HG03432 (cell line): ENCODE measurements around the gene SPRR4.

Experiments
- ATAC-seq: cut with Tn5 transposase; IDR thresholded peaks from one replicate; pipeline ENCODE4 v1.9.1; 2021; ENCODE audit warnings: mild to moderate bottlenecking, moderate library complexity; ENCODE audit not compliant: unreplicated experiment

The SPRR4 gene, protein sequence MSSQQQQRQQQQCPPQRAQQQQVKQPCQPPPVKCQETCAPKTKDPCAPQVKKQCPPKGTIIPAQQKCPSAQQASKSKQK

DNA sequence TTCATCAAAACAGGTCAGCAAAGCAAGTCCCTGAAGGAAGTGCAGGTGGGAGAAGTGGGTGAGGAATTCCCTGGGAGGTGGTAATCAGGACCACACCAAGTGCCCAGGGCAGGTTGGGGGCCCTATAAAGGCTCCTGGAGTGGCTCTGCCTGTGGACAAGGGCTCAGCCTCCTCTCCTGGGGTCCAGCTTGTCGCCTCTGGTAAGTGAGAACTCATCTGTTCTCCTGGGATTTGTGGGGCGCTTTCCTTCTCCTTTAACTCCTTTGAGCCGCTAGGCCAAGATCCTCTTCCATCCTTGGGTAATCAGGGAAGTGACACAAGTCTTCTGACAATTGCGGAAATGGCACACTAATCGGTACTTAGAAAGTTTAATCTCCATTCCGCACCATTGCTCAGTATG lies at the start of gene SPRR4:
Gene SPRR4, plus strand, starts transcription at position 154 of the 400 bp plus-strand sequence. CDS start 1,243 bp downstream, outside the sequence.
- ATAC-seq, result no peak

DNA sequence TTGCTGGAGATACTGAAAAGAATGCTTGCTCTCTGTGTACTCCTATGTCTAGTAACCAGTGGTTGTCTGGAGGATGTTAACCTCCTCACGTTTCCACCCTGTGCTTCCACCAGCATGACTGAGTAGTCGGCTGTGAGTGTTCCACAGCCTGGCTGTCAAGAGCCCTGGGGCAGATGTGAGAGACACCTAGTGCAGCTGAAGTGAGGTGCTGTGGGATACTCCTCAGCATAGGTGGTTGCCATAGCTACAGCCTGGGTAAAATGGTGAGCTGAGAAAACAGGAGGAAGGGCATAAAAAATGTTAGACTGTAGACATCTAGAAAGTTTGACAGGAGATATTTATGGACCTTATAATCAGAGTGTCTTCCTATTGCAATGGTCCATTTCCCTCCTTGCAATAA lies 46.3 kb upstream of the SPRR4 start:
- ATAC-seq, result no peak

DNA sequence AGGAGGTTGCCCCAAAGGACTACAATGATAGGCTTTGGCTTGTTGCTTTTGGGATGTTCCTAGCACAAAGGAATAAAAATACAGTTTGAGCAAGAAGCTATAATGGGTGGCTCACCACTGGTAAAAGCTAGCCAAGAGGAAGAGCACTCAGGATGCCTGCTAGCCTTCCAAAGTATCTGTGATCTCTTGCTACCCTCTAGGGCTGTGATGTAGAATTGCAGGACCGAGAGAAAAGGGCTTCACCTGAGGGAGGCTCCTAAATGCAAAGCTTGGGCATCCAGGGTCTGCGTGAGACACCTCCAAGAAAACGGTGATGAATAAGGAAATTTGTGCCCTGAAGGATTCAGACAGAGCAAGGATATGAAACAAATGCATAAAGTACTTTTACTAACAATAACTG lies 44.4 kb upstream of the SPRR4 start:
- ATAC-seq, result peak; percentile 55

DNA sequence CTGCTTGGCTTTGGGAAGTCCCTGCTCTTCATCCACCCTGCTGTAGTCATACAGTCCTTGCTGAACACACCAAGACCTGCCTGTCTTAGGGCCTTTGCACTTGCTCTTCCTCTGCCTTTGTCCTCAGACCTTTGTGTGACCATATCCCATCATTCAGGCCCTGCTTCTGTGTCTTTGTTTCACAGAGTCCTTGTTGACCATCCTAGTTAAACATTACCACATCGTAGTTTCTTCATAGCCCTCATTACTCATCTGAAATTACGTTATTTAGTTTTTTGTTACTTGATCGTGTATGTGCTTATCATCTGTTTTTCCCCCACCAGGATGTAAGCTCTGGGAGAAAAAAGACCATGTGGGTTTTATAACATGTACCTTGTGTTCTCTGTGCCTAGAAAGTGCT lies 41.8 kb upstream of the SPRR4 start:
- no peak for ATAC-seq

DNA sequence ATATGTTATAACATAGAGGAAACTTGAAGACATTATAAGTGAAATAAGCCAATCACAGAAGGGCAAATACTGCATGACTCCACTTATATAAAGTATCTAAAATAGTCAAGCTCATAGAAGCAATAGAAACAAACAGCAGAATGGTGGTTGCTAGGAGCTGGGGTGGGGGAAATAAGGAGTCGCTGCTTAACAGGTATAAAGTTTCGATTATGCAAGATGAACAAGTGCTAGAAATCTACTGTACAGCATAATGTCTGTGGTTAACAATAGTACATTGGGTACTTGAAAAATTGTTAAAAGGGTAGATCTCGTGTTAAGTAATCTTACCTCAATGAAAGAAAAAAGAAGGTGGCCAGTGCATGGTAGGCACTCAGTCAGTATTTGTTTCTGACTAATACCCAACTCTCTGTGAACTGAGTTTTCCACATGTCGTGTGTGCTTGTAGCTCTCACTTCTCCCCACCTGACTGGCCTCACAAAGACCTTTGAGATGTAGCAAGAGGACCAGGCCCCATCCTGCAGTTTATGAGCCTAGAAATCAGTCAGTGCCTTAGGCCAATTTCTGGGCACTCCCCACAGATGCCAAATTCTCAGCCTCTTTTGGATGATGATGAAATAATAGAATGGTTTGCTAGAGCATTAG lies 38.2 kb upstream of the SPRR4 start:
- no peak for ATAC-seq

DNA sequence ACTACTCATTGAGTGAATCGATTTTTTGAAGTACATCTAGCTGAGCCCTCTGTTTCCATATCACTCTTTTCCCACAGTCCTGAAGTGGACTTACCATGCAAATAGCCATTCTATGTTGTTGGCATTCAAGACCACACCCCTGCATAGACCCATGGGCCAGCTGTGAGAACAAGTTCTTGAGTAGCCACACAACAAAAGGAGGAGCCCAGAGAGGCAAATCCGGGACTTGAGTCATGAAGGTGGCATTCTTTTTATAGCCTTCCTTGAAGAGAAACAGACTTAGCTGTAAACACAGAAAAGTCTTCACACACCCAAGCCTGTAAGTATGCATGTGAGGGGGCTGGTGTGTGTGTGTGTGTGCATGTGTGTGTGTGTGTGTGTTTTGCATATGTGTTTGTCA lies 37.3 kb upstream of the SPRR4 start:
- no peak for ATAC-seq

DNA sequence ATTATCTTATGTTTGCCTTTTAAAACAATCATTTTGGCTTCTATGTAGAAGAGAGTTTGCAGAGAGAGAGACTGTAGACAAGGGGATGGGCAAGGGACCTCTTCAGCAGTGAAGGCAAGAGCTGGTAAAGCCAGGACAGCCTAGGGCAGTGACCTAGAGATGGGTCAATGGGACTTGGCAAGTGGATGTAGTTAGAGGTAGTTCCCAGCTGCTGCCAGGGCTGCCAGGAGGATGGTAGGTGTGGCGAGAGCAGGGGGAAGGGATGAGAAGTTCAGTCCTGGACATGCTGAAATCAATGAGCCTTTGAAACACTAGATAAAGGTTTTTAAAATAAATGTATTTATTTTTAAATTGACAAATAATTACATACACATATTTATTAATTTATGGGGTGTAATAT lies 29.8 kb upstream of the SPRR4 start:
- ATAC-seq, result no peak

DNA sequence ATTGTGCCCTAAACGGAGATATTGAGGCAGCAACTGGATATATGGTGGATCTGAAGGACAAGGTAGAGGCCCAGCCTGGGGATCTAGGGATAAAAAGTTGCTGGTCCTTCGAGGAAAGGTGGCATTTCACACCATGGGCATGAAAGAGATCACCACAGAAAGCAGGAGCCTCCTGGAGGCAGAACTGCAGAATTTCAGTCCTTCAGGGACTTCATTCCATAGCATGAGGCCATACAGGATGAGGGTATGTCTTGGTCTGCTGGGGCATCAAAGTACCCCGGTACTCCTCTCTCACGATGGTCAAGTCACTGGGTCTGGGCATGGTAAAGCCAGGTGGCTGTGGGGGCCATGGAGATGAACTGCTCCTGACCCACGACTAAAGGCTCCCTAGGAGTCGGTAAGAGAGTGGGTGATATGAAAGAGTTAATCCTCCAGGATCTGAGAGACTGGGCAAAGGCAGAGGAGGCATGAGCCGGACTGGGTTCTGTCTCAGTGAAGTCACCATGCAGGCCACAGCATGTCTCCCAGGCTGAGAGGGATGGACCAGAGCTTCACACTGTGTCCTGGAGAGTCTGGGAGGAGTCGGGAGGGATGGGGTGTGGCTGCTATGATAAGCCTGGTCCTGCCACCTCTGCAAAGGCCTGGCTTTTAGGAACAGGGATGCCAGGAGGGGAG lies 29.3 kb upstream of the SPRR4 start:
- ATAC-seq, result no peak

DNA sequence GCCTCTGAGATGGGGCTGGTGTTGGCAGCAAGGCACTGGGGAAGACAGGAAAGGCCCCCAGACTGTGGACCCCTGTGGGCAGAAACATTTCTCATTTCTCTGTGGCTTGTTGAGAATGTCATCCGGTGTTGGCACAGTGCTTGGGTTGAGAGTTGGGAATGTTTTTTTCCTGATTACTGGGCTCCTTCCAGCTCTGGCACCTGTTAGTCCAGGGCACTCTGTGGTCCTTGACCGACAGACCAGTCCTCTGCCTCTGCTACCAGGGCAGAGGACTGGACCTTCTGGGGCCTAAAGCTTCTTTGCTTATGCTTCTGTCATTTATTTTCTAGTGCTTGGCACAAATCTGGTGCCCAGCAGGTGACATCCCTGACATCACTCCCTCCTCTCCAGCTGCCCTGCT lies 28.3 kb upstream of the SPRR4 start:
- no peak for ATAC-seq

DNA sequence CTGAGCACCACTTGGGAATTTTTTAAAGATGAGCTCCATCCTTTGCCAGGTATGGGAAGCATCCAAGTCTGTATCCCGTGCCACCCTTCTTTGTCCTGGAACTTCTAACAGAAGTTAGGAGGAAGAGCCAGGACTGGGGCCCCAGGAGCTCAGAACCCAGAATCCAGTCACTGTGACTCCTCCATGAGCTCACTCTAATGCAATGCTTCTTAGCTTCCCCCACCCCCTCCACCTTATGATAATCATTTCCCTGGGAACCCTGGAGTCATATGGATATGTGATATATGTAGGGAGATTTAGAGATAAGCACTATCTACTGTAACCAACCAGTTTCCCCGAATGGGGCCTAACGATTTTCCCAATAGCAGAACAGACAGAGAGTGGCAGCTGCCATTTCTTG lies 24.2 kb upstream of the SPRR4 start:
- ATAC-seq, result no peak

DNA sequence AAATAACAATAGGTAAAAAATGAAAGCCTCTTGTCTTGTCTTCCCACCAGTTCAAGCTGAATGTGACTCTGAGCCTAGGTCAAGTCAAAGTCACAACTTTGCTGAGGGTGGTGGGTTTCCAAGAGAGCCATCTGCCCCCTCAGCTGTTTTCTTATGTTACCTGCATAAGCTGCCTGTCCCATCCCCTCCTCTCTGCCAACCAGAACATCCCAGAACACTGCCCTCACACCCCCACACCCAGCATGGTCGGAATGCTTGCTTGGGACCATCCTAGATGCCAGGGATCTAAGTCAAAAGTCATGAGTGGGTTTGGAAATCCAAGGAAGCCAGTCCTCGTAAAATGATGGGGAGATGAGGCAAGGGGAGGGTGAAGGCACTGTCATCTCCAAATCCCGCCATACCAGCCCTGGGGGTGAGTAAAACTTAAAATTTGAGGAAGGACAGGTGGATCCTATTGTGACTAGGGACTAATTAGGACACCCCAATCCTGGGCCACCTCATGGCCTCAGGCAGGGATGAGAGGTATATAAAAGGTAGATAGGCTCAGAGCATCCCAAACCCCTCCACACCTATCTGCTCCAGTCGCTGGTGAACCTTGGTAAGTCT lies 23.7 kb upstream of the SPRR4 start, which contains the start of gene SPRR5:
Gene SPRR5, plus strand, starts transcription at position 556 of the 606 bp plus-strand sequence. CDS start 1,349 bp downstream, outside the sequence.
- ATAC-seq, result no peak

DNA sequence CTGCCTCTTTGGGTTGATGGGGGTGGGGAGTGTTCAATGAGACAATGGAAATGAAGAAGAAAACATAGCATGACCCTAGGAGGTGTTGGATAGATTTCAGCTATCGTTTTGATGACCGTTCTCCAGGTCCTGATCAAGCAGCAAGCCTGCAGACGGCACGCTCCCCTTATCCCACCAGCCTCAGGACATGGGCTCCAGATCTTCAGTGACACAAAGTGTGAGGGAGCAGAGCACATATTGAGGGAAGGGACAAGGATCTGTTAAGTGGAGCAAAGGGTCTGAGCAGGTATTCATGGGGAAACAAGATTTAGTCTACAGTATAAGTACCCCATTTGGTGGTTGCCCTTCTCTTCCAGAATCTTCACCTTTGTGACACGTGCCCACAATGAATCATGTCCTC lies 18.7 kb upstream of the SPRR4 start:
- no peak for ATAC-seq

DNA sequence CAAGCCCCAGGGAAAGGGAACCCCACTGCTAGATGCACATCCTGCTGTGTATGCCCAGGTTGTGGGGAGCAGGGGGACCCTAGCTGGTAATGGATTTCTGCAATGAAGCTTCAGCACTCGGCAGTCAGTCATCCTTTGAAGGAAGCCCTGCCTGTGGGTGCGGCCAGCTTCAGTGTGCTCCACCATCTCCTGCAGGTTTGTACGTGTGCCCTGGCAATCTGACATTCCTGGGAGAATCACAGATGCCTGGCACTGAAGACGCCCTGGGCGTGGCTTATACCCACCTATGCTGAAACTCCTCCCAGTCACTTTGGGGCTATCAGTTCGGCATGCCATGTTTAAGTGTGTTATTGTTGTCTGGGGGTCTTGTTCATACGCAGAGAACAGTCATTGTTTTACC lies 16.7 kb upstream of the SPRR4 start:
- no peak for ATAC-seq

DNA sequence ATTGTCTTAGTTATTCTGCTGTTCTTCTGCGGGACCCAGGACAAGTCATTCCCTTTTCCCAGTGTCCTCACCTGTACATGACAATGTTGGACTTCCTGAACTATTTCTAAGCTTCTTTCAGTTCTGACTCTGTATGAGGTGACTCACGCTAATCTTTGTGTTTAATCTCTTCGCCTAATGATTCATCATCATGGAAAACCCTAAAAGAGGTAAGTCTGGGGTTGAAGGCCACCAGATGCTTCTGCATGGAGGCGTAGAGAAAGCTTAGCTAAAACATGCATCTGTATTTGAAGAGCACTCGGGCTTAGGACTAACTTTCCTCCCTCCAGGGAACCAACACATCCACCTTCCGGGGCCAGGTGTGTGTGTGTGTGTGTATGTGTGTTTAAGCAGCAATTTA lies 16.0 kb upstream of the SPRR4 start:
- ATAC-seq, result no peak

DNA sequence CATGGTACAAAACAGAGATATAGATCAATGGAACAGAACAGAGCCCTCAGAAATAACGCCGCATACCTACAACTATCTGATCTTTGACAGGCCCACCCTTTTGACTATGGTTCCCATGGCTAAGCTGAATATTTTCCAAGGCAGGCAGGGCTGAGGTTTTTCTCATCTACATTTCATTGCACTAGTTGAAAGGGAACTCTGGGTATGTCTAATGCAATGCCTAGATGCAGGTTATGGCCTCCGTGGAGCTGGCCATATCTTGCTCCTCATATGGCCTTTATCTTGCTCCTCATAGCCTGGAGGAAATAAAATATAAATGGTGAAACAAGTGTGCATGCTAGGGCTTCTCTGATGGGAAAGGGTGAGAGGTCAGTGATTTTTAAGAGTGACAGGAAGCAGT lies 12.9 kb upstream of the SPRR4 start:
- ATAC-seq, result no peak

DNA sequence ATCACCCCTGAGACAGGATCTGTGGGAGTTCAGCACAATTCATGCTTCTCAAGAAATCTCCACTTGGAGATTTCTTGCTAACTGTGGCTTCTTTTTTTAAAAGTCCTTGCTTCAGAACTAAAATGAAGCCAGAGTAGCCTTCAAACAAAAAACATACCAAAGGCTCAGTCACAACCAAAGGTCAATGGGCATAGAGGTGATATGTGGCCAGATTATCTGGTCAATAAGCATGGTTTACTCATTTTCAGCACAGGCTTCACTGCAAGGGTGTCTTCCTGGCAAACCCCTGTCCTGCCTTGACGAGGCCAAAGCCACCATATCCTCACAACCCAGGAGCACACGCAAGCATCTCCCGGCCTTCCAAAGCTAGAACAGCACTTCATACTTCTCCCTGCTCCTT lies 11.2 kb upstream of the SPRR4 start:
- ATAC-seq, result no peak

DNA sequence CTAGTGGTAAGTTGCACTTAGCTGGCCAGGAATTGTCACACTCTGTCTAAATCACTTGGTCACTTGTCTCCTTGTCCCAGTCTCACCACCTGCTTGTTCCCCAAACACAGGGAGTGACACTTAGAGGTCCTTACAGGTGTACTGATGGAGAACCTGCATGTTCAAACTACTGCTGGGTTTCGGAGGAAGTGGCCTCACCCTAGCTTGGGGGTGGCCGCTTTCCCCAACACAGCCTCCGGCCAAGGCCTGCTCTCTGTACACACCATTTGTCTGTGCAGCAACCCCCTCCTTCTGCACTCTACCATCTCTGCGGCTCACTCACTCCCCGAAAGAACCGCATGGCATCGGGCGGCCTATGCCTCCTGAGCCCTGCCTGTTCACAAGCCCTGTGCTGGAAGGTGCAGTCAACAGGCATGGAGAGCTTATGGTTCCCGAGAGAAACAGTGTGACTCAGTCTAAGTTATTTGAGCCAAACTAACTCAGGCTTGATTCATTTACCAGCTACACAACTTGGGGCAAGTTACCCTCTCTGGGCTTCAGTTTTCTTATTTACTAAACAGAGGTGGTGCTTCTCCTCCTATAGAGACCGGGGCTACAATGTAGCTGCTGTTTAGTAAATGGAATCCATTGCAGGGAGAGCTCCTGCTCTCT lies 10.5 kb upstream of the SPRR4 start:
- no peak for ATAC-seq

DNA sequence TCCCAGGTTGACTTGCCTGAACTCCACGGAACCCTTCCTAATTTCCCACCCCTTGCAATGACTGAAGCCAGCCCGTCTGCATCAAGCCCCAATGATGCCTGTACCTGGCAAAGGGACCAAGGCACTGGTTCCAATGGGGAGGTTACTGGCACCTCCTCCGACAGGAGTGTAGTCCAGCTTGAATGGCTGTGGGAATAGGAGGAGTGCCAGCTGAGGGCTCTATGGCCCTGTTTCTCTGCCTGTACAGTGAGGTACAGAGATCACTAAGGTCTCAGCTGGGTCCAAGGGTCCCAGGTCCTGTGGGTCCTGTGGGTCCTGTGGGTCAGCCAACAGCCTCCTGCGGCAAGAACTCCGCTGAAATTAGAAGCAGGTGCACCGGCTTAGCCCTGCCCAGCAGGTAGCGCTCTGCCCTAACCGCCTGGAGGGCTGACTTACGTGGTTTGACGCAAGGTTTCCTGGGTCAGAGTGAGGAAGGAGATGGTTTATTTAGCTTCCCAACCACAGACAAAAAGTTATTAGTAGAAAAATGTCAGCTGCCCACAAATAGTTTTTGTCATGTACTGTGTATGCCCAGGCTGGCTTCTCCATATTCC lies 9.9 kb upstream of the SPRR4 start:
- no peak for ATAC-seq

DNA sequence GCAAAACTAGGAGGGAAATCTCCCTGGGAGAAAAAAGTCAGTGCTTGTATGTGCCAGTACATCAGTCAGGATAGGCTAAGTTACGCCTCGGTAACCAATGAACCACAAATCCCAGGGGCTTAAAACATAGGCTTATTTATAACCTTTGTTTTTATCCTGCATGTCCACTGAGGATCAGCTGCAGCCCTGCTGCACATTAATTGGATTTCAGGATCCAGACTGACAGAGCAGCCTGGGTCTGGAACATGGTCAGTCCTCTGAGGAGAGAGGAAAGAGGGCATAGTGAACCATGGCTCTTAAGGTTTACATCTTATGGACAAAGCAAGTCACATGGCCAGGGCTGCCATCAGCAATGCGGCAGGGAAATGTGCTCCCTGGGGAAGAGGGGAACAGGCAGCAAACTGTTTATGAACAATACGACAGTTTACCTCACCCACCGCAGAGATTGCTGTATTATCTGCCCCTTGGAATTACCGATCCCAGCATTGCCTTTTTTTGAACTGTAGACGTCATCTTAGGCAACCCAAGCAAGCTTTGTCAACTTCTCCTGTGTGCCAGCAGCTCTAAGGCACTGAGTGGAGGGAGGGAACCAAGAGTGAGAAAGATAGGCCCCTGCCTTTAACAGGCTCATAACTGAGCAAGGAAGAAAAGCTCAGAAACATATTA lies 9.1 kb upstream of the SPRR4 start:
- no peak for ATAC-seq

DNA sequence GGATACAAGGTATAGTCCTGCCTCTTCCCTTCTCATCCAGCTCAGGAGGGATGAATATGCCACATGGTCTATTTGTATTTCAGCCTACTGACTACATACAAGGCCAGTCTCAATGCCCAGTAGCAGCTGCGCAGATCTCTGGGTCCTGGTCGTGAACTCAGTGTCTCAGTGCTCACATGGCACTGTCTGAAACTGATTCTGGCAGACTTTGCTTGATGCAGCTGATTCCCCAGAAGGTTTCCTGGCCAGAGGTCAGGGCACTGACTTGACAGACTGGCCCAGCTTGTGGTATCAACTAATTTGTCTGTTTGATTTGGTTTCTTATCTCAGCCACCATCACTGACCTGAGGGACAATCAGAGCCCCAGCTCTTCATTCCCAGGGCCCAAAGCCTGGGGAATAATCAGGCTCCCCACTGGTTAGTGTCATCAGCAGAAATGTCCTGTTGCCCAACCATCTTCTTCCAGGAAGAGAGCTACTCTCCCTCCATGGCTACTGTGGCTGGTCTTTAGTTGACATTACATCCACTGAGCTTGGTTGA lies 7.5 kb upstream of the SPRR4 start:
- ATAC-seq, result no peak
